ENCODE results near the gene LRCH4.
A peak's percentile ranks its signal among the peaks of the same experiment; 100 is the strongest.

Gene LRCH4

DNA sequence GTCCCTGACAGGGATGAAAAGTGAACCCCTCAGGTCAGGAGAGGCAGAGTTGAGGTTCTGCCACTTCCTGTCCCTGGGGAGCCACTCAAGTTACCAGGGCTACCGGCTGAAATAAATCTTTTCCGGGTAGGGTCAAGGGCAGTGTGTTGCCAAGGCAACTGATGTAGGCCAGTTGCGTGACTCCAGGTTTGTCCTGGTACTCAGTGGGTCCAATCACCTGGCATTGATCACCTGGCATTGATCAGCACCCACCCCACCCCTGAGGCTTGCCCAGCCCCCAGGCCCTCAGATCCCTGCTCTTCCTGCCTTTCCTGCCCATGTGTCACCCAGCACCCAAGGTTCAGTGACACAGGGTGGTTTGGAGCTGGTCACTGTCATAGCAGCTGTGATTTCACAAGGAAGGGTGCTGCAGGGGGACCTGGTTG lies 18.2 kb downstream of the LRCH4 start:
- Histone ChIP-seq H3K36me3 (ENCODE audit: control insufficient read depth, low read length) (no peaks in the 10 kb centered on the region; the same call in 1 of the 2 replicates), H3K9me2 (replicated peaks; ENCODE audit: control insufficient read depth, low read length) (no peaks in the 10 kb centered on the region), H3F3A (ENCODE audit: control insufficient read depth, insufficient read depth) (no peaks in the 10 kb centered on the region), H3K4me3 (ENCODE audit: low read length) (no peak overlapping the region), H3K27ac (ENCODE audit: low read depth, low read length) (no peak overlapping the region), H3K9me3 (ENCODE audit: control insufficient read depth, insufficient read depth, low read length) (no peaks in the 10 kb centered on the region), H3K4me2 (ENCODE audit: low read length) (peak overlapping the region; percentile 12), H3K27me3 (ENCODE audit: control insufficient read depth, low read length) (peaks cover 11% of the 10 kb centered on the region), H3K4me1 (ENCODE audit: control insufficient read depth, low read length) (peaks cover 38% of the 10 kb centered on the region), H4K20me1 (ENCODE audit: control insufficient read depth, insufficient read depth, low read depth, low read length) (peaks cover 5% of the 10 kb centered on the region; the same call in 1 of the 2 replicates), H3K79me2 (ENCODE audit: control insufficient read depth, low read length) (no peaks in the 10 kb centered on the region)
- no peak for TF ChIP-seq EZH2phosphoT487 (IDR thresholded peaks at IDR 0.05; ENCODE audit: borderline replicate concordance, low read length)
- TF ChIP-seq, protein P1, sequence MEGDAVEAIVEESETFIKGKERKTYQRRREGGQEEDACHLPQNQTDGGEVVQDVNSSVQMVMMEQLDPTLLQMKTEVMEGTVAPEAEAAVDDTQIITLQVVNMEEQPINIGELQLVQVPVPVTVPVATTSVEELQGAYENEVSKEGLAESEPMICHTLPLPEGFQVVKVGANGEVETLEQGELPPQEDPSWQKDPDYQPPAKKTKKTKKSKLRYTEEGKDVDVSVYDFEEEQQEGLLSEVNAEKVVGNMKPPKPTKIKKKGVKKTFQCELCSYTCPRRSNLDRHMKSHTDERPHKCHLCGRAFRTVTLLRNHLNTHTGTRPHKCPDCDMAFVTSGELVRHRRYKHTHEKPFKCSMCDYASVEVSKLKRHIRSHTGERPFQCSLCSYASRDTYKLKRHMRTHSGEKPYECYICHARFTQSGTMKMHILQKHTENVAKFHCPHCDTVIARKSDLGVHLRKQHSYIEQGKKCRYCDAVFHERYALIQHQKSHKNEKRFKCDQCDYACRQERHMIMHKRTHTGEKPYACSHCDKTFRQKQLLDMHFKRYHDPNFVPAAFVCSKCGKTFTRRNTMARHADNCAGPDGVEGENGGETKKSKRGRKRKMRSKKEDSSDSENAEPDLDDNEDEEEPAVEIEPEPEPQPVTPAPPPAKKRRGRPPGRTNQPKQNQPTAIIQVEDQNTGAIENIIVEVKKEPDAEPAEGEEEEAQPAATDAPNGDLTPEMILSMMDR (IDR thresholded peaks at IDR 0.05; ENCODE audit: low read depth, low read length, poor library complexity, severe bottlenecking), result no peak

DNA sequence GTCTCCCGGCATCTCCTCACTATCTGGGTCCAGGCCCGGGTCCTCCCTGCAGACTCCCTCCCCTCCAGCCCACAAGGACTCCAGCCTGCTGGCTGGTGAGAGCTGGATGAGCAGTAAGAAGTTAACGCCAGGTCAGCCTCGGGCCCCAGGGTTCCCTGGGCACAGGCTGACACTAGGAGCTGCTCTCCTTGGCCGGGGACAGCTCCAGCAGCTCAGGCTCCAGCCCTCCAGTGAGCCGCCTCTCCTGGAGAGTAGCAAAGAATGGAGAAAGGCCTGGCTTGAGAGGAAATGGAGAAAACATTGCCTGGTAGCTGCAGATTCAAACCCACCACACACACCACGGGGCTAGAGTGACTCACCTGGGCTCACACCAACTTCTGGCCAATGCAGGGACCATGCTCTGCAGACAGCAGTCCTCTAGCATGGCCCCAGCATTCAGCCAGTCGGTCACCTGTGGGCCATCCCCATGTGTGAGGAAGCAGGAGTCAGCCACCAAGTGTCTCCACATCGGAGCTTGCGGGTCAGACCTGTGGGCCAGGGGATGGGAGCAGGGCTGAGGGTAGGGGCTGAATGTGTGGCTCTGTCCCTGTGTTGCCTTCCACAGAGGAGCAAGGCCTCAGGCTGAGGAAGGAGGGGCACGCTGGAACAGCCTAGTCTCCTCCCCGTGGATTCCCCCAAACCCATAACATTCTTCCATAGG lies 18.7 kb downstream of the LRCH4 start:
- H3K4me2 ChIP-seq (ENCODE audit: low read length), result peak overlapping the region; percentile 12
- no peaks in the 10 kb centered on the region for H3F3A ChIP-seq (ENCODE audit: control insufficient read depth, insufficient read depth)
- no peaks in the 10 kb centered on the region for H3K9me2 ChIP-seq (replicated peaks; ENCODE audit: control insufficient read depth, low read length)
- no peaks in the 10 kb centered on the region for H3K36me3 ChIP-seq (ENCODE audit: control insufficient read depth, low read length)
- H3K27me3 ChIP-seq (ENCODE audit: control insufficient read depth, low read length), result peaks cover 11% of the 10 kb centered on the region
- H3K9me3 ChIP-seq (ENCODE audit: control insufficient read depth, insufficient read depth, low read length), result no peaks in the 10 kb centered on the region
- peaks cover 5% of the 10 kb centered on the region; the same call in 1 of the 2 replicates for H4K20me1 ChIP-seq (ENCODE audit: control insufficient read depth, insufficient read depth, low read depth, low read length)
- no peaks in the 10 kb centered on the region for H3K79me2 ChIP-seq (ENCODE audit: control insufficient read depth, low read length)
- TF ChIP-seq, protein P1 (IDR thresholded peaks at IDR 0.05; ENCODE audit: low read depth, low read length, poor library complexity, severe bottlenecking), result no peak
- TF ChIP-seq EZH2phosphoT487 (IDR thresholded peaks at IDR 0.05; ENCODE audit: borderline replicate concordance, low read length), result no peak
- H3K4me1 ChIP-seq (ENCODE audit: control insufficient read depth, low read length), result peaks cover 38% of the 10 kb centered on the region
- no peak overlapping the region for H3K4me3 ChIP-seq (ENCODE audit: low read length)
- no peak overlapping the region for H3K27ac ChIP-seq (ENCODE audit: low read depth, low read length)

DNA sequence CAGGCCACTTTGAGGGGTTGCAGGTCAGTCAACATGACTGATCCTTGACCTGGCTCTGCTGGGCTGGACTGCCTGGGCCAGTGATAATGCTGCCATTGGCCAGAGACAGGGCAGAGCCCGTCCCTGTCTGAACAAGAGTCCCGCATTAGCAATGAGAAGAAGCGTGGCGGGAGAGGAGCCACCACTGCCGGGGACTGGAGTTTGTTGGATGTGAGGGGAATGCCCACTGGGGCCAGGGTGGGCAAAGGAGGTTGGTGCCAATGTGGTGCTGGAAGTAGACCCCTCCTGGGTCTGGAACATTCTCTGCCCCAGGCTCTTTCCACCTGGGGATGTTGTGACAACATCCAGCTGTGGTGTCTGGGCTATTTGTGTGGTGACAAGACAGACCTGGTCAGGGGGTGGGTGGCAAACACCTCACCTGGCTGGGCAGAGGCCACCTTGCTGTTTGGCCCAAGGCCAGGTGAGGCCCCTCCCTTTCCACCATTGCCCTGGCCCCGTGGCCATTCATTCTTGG lies 19.9 kb downstream of the LRCH4 start:
- TF ChIP-seq, protein P1 (IDR thresholded peaks at IDR 0.05; ENCODE audit: low read depth, low read length, poor library complexity, severe bottlenecking), result no peak
- TF ChIP-seq EZH2phosphoT487 (IDR thresholded peaks at IDR 0.05; ENCODE audit: borderline replicate concordance, low read length), result no peak
- H3K4me2 ChIP-seq (ENCODE audit: low read length), result no peak overlapping the region

More for the DNA sequence above, 19.9 kb downstream of the LRCH4 start:
- Histone ChIP-seq H4K20me1 (ENCODE audit: control insufficient read depth, insufficient read depth, low read depth, low read length) (peaks cover 5% of the 10 kb centered on the region; the same call in 1 of the 2 replicates), H3K27me3 (ENCODE audit: control insufficient read depth, low read length) (peaks cover 11% of the 10 kb centered on the region), H3K79me2 (ENCODE audit: control insufficient read depth, low read length) (no peaks in the 10 kb centered on the region), H3K9me3 (ENCODE audit: control insufficient read depth, insufficient read depth, low read length) (no peaks in the 10 kb centered on the region), H3K4me1 (ENCODE audit: control insufficient read depth, low read length) (peaks cover 33% of the 10 kb centered on the region), H3K27ac (ENCODE audit: low read depth, low read length) (no peak overlapping the region), H3K9me2 (replicated peaks; ENCODE audit: control insufficient read depth, low read length) (no peaks in the 10 kb centered on the region), H3K4me3 (ENCODE audit: low read length) (no peak overlapping the region), H3K36me3 (ENCODE audit: control insufficient read depth, low read length) (no peaks in the 10 kb centered on the region), H3F3A (ENCODE audit: control insufficient read depth, insufficient read depth) (no peaks in the 10 kb centered on the region)
